T-helper 2 cell (primary cell): Measurements from ENCODE around the gene FBLN7.
"Not testable (repeated sequence)": the region's sequence is repeated elsewhere in the genome, so short reads cannot be mapped to it uniquely, and the experiment has no call there.

Experiments
- DNase-seq, 5 experiments: peaks; one replicate each; pipeline versions ENCODE4 v3.0.0 to v3.0.0-alpha.2; 2012 to 2022
- total RNA-seq, 2 donors: gene quantifications; one replicate each; lab custom pipeline; 2026; lab: John Stamatoyannopoulos, UW

Gene FBLN7
- 13.2 to 16.5 reads per million in 2 donors for total RNA-seq

DNA sequence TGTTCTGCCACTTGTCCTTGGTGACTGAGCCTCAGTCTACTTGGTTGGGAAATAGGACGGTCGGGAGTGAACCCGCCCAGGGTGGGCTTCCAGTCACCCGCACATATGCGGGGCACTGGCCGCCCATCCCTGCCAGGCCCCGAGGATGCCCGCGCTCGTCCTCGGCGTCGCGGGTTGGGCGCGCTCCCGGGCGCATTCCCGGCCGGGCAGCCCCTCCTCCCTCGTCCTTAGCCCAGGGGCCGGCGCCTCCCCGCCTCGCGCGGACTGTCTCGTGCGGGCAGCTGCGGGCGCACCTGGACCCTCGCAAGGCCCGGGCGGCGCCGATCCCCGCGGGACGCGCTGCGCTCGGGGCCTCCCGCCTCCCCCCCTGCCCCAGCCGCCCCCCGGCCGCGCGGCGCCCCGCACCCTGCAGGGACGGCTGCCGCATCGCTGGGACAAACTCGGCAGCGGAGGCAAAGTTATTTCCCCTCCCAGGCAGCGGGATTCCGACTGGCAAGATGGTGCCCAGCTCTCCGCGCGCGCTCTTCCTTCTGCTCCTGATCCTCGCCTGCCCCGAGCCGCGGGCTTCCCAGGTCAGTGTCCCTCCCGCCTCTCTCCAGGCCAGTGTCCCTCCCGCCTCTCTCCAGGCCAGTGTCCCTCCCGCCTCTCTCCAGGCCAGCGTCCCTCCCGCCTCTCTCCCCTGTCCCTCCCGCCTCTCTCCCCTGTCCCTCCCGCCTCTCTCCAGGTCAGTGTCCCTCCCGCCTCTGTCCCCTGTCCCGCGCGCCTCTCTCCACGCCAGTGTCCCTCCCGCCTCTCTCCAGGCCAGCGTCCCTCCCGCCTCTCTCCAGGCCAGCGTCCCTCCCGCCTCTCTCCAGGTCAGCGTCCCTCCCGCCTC is at the start of gene FBLN7:
Gene FBLN7 (plus strand): TSS at position 227 of the 874 bp plus-strand sequence. CDS start 271 bp downstream, at position 498.
- DNase-seq, result peak in 1 of 5 experiments; percentile 12

GRCh38 chr2:112089375-112089774 is 48.8 kb upstream of the FBLN7 start:
- no peak for DNase-seq

GRCh38 chr2:112092286-112093041 is 45.7 kb upstream of the FBLN7 start:
- no peak for DNase-seq

GRCh38 chr2:112093216-112093615 is 45.0 kb upstream of the FBLN7 start:
- DNase-seq, result no peak

- DNase-seq, result no peak
Observed at GRCh38 chr2:112095681-112096080, 42.5 kb upstream of the FBLN7 start.

DNA sequence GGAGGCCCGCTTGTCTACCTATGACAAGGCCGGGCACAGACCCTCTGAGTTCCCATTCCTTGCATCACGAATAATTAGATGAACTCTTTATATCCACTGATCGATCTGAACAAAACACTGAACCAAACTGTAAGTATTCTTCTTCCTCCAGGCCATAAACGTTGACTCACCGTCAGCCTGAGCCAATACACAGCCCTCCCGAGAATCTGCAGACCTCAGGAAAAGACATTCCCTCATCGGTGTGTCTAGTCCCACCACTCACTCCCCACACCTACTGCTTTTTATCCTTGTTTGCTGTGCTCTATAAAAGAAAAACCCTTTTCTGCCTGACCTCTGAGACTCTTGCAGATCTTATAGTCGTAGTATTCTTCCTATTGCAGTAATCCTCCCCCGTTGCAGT is 42.1 kb upstream of the FBLN7 start:
- DNase-seq, result no peak

- no peak for DNase-seq
Observed at GRCh38 chr2:112108178-112108832, 29.9 kb upstream of the FBLN7 start.

- DNase-seq, result no peak
Observed at GRCh38 chr2:112109278-112109677, 28.9 kb upstream of the FBLN7 start.

DNA sequence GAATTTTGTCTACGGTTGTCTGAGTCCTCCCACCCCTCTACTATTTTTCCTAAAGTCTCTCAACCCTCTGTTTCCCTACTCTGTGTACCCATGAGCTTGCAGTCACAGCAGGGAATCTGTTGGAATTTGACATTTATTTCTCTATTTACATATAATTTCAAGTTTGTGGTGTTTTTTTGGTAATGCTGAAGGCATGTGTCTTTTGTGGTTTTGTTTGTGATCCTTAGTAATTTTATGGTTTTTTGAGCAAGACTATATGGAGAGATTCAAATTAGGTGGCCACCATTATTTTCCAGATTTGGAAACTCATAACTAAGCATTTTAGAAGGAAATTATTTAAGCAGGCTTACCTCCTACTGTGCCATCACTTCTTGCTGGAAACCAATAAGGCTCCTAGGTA is 27.2 kb upstream of the FBLN7 start:
- DNase-seq, result no peak

DNA sequence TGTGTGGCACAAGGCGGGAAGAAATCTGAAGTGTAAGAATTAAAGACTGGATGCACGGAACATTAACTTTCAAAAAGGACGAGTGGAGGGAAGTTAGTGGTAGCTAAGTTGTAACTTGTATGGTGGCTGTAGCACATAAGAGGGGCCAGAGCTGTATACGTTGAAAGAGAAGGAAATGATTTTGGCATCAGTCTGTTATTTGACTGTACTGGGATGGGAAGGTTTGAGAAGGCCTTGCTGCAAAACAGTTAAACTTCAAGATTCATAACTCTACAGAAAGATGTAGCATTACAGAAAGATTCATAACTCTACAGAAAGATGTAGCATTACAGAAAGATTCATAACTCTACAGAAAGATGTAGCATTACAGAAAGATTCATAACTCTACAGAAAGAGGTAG is 24.8 kb upstream of the FBLN7 start:
- not testable (repeated sequence) for DNase-seq

GRCh38 chr2:112118148-112118547 is 20.0 kb upstream of the FBLN7 start:
- DNase-seq, result no peak

DNA sequence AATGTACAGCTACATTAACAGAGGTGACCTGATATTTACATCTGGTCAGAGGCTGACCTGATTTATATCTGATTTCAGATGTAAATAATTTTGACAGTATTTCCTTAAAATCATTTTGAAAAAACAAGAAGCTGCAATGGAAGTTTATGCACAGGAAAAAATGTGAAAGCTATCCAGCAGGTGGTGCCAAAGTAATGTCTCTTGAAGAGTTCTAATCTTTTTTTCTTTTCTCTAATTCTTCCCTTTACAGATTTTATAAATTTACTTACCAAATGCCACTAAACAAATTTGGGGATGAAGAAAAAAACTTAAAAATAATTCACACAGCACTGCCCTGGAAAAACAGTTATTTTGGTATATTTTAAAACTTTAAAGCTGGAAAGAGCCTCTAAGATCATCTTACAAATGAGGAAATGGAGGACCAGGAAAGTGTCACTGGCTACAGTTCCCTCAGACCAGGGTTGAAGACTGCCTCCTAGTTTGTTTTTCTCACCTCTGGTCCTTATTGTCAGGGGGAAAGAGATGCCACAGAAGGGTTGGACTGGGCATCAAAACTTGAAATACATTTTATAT is 16.4 kb upstream of the FBLN7 start:
- peak in 3 of 5 experiments; percentile 11 to 57 (median 12) for DNase-seq

- no peak for DNase-seq
Observed at GRCh38 chr2:112129060-112129459, 9.1 kb upstream of the FBLN7 start.

DNA sequence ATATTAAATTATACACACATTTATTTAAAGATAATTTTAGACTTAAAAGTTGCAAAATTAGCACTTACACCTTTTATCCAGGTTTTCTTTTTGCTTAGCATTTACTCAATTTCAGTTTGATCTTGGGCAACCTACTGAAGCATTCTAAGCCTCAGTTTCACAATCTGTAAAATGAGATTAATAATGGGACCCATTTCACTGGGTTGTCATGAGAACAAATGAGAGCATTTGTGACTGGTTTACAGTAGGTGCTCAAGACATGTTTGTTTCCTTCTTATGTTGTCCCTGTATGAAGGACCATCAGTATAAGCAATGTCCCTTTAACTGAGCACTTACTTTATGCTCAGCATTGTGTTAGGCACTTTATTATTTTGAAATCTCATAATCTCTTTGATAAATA is 4.8 kb upstream of the FBLN7 start:
- no peak for DNase-seq

DNA sequence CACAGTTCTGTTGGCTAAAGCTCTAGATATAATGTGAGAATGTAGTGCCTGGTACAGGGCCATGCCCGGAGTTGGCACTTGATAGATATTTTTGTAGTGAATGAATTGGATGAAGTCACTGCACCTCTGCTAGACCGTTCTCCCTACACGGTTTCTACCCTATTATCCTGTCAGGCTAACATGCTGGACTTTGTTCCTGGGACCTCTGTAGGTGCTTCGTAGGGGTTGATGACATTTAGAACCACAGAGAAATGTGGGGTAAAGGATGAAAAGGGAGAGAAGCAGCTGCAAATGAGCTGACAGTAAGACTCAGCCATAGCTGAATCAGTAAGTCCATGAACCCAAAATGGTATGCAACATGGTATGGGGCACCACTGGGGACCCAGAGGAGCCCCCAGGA is 4.1 kb upstream of the FBLN7 start:
- no peak for DNase-seq

DNA sequence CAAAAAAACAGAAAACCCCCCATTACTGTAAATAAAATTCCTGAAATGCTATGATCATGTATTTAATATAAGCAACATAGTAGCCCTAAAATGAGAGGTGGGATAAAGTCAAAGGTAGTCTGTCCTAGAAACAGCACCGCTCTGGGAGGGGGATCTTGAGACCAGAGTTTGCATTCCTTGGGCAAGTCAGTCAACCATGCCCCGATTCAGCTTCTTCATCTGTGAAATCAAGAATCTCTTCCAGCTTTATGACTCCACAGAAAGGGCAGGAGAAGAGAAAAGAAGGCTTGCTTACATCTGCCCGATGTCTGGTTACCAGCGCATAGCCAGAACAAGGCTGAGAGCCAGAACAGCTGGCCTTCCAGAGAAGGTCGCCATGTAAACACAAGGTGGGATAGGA is 2.1 kb upstream of the FBLN7 start:
- DNase-seq, result no peak

- peak in 1 of 5 experiments; percentile 12 for DNase-seq
Observed at GRCh38 chr2:112137516-112138158, 548 bp upstream of the FBLN7 start.

- DNase-seq, result not testable (repeated sequence)
Observed at GRCh38 chr2:112139033-112139614, 939 bp downstream of the FBLN7 start.

DNA sequence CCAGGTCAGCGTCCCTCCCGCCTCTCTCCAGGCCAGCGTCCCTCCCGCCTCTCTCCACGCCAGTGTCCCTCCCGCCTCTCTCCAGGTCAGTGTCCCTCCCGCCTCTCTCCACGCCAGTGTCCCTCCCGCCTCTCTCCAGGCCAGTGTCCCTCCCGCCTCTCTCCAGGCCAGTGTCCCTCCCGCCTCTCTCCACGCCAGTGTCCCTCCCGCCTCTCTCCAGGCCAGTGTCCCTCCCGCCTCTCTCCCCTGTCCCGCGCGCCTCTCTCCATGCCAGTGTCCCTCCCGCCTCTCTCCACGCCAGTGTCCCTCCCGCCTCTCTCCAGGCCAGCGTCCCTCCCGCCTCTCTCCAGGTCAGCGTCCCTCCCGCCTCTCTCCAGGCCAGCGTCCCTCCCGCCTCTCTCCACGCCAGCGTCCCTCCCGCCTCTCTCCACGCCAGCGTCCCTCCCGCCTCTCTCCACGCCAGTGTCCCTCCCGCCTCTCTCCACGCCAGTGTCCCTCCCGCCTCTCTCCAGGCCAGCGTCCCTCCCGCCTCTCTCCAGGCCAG is 1.5 kb downstream of the FBLN7 start:
- not testable (repeated sequence) for DNase-seq

- DNase-seq, result no peak
Observed at GRCh38 chr2:112140205-112140802, 2.1 kb downstream of the FBLN7 start.
